Activated CD4-positive, alpha-beta T cell treated with anti-CD3 and anti-CD28 coated beads, Interleukin-2, amount 50 U/mL, for 48 hours (primary cell): ENCODE measurements around the gene PTPRN2.

Experiments
- DNase-seq, 2 experiments: peaks; one replicate each; pipeline ENCODE4 v3.0.0-alpha.2; 2020

PTPRN2 gene

DNA sequence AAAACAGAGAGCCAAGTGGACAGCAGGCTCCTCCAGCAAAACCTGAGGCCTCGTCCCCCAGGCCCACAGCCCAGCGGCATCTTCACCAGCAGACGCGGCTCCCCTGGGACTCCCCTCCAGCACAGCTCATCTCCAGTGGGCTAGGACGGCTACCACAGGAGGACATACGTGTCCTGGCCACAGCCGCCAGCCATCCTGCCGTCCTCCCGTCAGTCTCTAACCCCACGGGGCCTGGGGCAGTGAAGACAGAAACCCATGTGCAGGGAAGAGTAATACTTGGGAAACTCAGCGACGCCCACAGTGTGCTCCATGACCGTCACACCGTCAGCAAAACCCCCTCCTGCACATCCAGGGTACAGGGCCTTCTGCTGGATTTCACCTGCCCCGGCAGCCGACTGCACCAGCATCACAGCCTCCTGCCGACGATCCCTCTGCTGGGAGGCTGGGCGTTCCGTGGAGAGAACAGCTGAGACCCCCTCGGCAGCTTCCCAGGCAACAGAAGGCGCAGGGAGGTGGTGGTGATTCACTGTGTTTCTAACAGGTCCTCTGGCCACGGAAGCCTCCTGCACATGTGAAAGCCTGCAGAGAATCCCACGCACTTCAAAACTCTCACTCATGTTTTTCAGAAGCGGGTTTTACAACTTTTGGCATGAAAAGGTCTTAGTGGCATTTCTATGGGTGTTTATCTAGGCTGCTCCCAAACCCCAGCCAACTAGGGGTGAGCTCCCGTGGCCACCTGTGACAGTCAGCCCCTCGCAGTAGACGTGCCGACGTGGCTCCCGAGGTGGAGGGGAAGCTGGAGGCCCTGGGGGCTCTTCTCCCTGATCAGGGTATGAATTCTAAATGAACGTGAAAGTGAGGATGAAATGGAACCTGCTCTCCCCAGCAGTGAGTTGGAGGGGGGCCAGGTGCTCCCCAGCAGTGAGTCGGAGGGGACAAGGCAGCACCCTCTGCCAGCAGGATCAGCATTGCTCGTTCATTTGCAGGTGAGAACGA, 513.5 kb downstream of the PTPRN2 start:
- DNase-seq = no peak

- DNase-seq = no peak
These were observed 514.5 kb downstream of the PTPRN2 start for GRCh38 chr7:158072991-158073730.

DNA sequence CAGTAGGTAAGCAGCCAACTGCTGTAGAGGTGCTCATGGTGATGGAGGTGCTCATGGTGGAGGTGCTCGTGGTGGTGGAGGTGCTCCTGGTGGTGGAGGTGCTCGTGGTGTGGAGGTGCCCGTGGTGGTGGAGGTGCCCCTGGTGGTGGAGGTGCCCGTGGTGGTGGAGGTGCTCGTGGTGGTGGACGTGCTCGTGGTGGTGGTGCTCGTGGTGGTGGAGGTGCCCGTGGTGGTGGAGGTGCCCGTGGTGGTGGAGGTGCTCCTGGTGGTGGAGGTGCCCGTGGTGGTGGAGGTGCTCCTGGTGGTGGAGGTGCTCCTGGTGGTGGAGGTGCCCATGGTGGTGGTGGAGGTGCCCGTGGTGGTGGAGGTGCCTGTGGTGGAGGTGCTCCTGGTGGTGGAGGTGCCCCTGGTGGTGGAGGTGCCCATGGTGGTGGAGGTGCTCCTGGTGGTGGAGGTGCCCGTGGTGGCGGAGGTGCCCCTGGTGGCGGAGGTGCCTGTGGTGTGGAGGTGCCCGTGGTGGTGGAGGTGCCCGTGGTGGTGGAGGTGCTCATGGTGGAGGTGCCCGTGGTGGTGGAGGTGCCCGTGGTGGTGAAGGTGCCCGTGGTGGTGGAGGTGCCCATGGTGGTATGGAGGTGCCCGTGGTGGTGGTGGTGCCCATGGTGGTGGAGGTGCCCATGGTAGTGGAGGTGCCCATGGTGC, 517.3 kb downstream of the PTPRN2 start:
- DNase-seq = no peak

- no peak for DNase-seq
These were observed 518.8 kb downstream of the PTPRN2 start for GRCh38 chr7:158068853-158069252.

DNA sequence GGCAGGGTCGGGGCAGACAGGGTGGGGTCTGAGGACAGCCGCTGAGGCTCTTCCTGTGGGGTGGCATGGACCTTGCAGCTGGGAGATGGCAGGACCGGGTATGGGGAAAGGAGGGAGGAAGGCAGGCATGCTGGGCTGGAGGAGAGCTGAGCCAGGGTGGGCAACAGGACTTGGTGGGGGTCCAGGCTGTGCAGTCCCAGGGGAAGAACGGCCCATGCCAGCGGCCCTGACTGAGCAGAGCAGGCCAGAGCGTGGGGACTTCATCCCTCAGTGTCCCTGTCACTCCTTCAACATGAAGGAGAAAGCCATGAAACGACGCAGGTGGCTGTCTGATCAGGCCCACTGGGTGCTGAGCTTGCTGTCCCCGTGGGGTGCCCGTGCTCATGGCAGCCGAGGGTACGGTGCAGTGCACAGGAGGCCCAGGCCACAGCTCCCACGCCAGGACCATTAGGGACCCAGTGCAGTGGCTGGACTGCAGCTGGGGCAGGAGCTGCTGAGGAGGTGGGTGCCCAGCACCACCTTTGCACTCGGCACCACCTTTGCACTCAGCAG, 519.6 kb downstream of the PTPRN2 start:
- no peak for DNase-seq

GRCh38 chr7:158067219-158067930, 520.2 kb downstream of the PTPRN2 start:
- no peak for DNase-seq

GRCh38 chr7:158066085-158066484, 521.5 kb downstream of the PTPRN2 start:
- no peak for DNase-seq

DNA sequence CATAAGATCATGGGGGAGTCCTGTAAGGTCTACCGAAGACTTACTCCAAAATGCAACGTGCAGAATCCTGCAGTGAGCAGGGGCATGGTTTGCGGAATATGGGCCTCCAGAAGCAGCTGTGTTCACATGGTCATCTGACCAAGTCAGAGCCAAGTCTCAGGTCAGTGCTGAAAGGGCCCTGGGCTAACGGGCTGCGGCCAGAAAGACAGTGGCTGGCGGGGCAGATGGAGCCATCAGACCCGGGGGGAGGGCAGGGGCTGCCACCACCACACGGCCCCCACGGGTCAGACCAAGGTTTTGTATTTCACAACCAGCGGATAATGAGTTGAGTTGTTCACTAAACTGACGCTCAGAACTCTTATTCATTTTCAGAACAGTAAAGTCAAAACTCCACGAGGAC, 522.3 kb downstream of the PTPRN2 start:
- no peak for DNase-seq

DNA sequence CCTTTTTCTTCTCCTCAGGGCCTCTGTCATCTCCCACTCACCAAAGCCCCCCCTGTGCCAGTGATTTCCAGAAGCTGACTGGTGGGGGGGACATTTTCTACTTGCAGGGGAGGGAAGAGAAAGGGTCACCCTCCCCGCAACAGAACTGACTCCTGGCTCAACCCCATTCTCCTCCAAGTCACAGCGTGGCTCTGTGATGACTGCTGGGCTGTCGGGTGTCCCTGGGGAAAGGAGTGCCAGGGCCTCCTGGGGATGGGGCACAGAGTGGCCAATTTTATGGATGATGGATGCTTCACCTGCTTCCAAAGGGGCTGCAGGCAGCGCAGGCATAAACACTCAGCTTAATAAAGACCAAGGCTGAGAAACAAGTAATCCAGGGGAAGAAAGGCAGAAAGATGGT, 523.0 kb downstream of the PTPRN2 start:
- no peak for DNase-seq

DNA sequence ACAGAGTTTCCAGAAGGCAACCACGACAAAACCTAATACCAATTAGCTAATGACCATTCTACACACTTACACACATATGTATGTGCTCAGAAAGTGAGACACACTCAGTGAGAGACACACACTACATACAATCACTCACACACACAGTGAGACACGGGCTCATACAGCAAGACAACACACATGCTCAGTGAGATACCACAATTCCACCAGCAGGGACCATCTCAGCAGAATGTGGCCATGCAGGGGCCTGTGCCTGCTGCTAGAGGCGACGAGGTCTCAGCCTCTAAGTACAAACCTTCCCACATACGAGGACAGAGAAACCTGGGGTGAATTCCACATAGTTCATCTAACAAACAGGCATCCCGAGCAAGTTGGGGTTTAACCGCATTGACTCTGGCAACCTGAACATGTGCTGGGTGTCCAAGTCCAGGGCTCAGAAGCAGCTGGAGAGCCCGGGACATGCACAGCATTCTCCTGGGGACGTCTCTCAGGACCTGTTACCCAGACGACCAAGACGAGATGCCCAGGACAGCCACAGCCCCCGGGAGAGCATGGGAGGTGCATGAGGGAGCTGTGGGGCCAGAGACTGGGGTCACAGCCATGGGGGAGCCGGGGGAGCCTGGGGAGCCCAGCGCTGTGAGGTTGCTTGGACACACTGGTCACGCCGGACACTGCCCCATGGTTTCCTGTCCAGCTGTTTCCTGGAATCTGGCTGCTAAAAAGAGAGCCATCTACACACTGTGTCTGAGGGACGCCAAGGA, 523.6 kb downstream of the PTPRN2 start:
- DNase-seq = no peak

DNA sequence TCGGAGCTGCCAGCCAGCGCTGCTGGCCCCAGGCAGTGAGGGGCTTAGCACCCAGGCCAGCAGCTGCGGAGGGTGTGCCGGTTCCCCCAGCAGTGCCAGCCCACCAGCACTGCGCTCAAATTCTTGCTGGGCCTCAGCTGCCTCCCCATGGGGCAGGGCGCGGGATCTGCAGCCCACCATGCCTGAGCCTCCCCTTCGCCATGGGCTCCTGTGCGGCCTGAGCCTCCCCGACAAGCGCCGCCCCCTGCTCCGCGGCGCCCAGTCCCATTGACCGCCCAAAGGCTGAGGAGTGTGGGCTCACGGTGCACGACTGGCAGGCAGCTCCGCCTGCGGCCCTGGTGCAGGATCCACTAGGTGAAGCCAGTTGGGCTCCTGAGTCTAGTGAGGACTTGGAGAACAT, 525.0 kb downstream of the PTPRN2 start:
- no peak for DNase-seq

- DNase-seq = no peak
These were observed 525.6 kb downstream of the PTPRN2 start for GRCh38 chr7:158061884-158062656.

DNA sequence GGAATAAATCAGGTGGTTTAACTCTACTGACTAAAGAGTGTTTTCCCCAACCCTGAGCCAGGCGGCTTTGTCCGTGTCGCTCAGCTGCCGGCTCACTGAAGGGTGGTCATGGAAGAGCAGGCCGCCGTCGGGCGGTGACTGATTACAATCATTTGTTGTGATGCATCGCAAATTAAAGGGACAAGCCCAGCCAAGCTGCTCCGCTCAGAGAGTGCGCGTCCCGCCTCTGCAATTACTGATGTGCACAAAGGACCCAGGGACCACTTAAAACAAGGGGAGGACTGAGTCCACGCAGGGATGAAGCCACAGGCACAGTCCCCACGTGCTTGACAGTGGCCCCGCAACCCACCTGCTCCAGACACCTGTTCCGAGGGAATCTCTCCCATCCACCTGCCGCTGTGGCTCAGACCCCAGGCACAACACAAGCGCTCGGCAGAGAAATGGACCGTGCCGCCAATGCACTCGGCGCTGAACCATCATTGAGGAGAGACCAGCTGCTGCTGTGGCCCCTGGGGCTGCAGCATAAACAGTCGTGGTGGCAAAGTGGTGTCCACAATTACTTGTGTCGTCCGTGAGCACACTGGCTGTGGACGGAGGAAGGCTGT, 526.5 kb downstream of the PTPRN2 start:
- no peak for DNase-seq

DNA sequence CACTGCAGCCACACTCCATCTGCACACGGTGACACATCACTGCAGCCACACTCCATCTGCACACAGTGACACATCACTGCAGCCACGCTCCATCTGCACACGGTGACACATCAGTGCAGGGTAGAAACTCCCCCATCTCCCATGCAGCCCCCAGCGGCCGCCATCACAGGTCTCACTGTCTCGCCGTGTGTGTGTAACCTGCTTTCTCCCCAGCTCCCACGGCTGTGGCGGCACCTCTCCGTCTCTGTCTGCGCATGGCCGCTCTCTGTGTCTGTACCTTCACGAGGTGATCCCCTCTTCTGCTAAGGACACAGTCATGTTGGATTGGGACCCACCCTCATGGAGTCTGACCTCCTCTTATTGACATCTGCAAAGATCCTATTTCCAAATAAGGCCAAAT, 527.4 kb downstream of the PTPRN2 start:
- no peak for DNase-seq

DNA sequence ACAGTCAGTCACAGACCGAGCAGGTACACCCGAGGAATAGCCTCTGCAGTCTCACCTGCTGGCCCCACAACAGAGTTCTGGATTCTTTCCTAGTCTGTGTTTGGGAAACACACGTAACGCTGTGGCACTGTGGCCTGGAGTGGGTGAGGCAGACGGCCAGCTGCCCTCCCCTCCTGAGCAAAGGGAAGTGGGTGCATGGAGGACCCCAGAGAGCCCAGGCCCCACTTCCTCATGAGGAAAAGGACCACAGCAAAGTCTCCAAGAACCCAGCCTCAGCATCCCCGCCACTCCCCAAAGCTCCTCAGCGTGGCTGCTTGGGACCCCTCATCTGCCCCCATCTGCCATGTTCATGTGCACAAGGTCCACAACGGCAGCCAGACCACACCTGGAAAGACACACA, 530.2 kb downstream of the PTPRN2 start:
- no peak for DNase-seq

GRCh38 chr7:158056761-158057160, 530.9 kb downstream of the PTPRN2 start:
- DNase-seq = no peak

GRCh38 chr7:158055726-158056510, 531.7 kb downstream of the PTPRN2 start:
- no peak for DNase-seq

DNA sequence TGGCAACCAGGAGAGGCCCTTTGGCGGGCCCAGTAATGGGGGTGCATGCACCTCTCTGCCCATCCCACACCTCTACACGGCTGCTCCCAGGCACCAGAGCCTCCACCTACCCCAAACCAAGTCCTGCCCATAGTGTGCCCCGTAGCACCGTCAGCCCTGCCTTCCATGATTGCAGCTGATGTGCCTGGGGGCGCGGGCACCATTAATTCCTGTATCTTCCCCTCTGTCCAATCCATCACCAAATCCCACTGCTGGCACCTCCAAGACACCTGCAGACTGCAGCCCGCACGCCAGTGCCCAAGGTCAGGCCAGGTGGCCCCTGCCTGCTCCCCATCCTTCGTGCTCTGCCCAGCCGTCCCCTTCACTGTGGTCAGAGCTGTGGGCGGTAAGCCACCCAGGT, 533.0 kb downstream of the PTPRN2 start:
- DNase-seq = no peak

- no peak for DNase-seq
These were observed 533.5 kb downstream of the PTPRN2 start for GRCh38 chr7:158054081-158054480.
